ENCODE data around the gene KNDC1.

The KNDC1 gene

GRCh38 chr10:133272964-133273420, 113.0 kb downstream of the KNDC1 start:
- FAIRE-seq (no peak), DNase-seq (ENCODE audit: low spot score) (no peak)

- DNase-seq (ENCODE audit: low spot score), result no peak
- FAIRE-seq, result no peak
Measured at GRCh38 chr10:133273534-133274143, 113.6 kb downstream of the KNDC1 start.

- FAIRE-seq, result no peak
Measured at GRCh38 chr10:133274751-133275683, 115.0 kb downstream of the KNDC1 start.

GRCh38 chr10:133275684-133276092, 115.7 kb downstream of the KNDC1 start:
- FAIRE-seq (no peak), DNase-seq (ENCODE audit: low spot score) (no peak)

More at GRCh38 chr10:133274751-133275683, 115.0 kb downstream of the KNDC1 start:
- DNase-seq (ENCODE audit: low spot score), result no peak

Measured in urothelium cell line (cell line).